ENCODE data around the gene CREB3L1.

The CREB3L1 gene

GRCh38 chr11:46249103-46249937, 28.1 kb upstream of the CREB3L1 start:
- in situ Hi-C loops (cut with HindIII; ENCODE audit: low sequenced_read_pairs), result no loop called here
- TF ChIP-seq, protein P1, sequence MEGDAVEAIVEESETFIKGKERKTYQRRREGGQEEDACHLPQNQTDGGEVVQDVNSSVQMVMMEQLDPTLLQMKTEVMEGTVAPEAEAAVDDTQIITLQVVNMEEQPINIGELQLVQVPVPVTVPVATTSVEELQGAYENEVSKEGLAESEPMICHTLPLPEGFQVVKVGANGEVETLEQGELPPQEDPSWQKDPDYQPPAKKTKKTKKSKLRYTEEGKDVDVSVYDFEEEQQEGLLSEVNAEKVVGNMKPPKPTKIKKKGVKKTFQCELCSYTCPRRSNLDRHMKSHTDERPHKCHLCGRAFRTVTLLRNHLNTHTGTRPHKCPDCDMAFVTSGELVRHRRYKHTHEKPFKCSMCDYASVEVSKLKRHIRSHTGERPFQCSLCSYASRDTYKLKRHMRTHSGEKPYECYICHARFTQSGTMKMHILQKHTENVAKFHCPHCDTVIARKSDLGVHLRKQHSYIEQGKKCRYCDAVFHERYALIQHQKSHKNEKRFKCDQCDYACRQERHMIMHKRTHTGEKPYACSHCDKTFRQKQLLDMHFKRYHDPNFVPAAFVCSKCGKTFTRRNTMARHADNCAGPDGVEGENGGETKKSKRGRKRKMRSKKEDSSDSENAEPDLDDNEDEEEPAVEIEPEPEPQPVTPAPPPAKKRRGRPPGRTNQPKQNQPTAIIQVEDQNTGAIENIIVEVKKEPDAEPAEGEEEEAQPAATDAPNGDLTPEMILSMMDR (IDR thresholded peaks at IDR 0.05; ENCODE audit: low read depth, low read length), result no peak
- H3K4me3 ChIP-seq (ENCODE audit: low read depth, low read length), result no peak overlapping the region
- peak; percentile 72 for DNase-seq (ENCODE audit: low read depth, low spot score)

DNA sequence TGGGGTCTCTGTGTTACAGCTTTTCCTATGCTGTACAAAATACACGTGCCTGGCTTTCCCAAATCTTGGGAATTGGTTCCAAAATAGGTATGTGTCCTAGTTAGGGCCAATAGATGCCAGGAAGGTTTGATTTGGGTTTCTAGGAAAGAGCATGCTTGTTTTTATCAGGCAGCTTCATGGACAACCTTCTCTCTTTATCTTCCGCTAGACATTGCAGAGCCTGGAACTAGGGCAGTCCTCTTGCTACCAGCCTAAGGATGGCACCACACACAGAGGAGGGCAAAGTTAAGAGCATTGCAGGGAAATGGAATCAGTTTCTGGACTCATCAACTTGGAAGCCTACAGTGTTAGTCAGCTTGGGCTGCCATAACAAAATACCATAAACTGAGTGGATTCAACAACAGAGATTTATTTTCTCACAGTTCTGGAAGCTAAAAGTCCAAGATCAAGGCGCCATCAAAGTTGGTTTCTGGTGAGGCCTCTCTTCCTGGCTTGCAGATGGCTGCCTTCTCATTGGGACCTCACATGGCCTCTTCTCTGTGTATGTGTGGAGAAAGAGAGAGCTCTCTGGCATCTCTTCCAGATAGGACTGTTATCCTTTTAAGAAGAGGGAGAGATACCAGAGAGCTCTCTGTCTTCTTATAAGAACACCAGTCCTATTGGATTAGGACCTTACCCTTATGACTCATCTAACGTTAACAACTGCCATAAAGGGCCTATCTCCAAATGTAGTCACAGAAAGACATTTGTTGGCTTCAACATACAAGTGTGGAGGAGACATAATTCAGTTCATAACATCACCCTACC, 27.3 kb upstream of the CREB3L1 start:
- in situ Hi-C loops (cut with HindIII; ENCODE audit: low sequenced_read_pairs), result no loop called here
- peak; percentile 29 for DNase-seq (ENCODE audit: low read depth, low spot score)
- H3K4me3 ChIP-seq (ENCODE audit: low read depth, low read length), result no peak overlapping the region
- TF ChIP-seq, protein P1 (IDR thresholded peaks at IDR 0.05; ENCODE audit: low read depth, low read length), result no peak

DNA sequence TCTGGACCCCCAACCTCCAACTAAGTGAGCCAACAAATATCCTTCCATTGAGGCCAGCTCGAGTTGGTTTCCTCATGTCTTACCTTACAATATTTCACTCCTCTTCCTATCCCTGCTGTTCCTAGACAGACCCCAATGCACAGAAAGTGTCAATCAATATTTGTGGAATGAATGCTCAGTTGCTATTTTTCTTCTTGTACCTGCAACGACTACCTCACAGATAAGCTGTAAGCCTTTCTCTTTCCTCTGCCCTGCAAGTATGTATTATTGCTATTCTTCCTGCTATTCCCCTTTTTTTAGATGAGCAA, 26.8 kb upstream of the CREB3L1 start:
- H3K4me3 ChIP-seq (ENCODE audit: low read depth, low read length), result no peak overlapping the region
- in situ Hi-C loops (cut with HindIII; ENCODE audit: low sequenced_read_pairs), result no loop called here
- no peak for DNase-seq (ENCODE audit: low read depth, low spot score)
- TF ChIP-seq, protein P1 (IDR thresholded peaks at IDR 0.05; ENCODE audit: low read depth, low read length), result no peak

DNA sequence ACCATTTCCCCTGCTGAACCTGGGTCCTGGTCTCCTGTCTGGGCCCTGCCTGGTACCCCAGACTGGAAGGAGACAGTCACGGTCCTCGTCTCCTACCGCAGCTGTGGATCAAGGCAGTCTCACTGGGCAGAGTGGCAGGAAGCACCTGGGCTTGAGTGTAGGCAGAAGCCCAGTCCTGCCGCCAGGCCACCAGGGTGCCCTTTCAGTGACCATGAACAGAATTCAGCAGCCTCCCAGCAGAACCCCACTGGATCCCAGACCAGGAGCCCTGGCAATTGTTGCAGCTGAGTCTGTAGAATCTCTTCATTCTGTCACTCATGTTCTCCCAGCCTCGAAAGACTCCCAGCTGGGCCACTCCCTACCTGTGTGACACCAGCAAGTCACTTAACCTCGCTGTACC, 25.5 kb upstream of the CREB3L1 start:
- TF ChIP-seq, protein P1 (IDR thresholded peaks at IDR 0.05; ENCODE audit: low read depth, low read length), result no peak
- no peak overlapping the region for H3K4me3 ChIP-seq (ENCODE audit: low read depth, low read length)
- no peak for DNase-seq (ENCODE audit: low read depth, low spot score)
- in situ Hi-C loops (cut with HindIII; ENCODE audit: low sequenced_read_pairs), result no loop called here

- in situ Hi-C loops (cut with HindIII; ENCODE audit: low sequenced_read_pairs), result no loop called here
- TF ChIP-seq, protein P1 (IDR thresholded peaks at IDR 0.05; ENCODE audit: low read depth, low read length), result no peak
- DNase-seq (ENCODE audit: low read depth, low spot score), result no peak
- no peak overlapping the region for H3K4me3 ChIP-seq (ENCODE audit: low read depth, low read length)
Observed at GRCh38 chr11:46252373-46252914, 25.0 kb upstream of the CREB3L1 start.

- no peak overlapping the region for H3K4me3 ChIP-seq (ENCODE audit: low read depth, low read length)
- DNase-seq (ENCODE audit: low read depth, low spot score), result no peak
- in situ Hi-C loops (cut with HindIII; ENCODE audit: low sequenced_read_pairs), result no loop called here
- TF ChIP-seq, protein P1 (IDR thresholded peaks at IDR 0.05; ENCODE audit: low read depth, low read length), result no peak
Observed at GRCh38 chr11:46253258-46254132, 24.0 kb upstream of the CREB3L1 start.
